ENCODE measurements around the gene CEBPB.
"Not testable (repeated sequence)": the region's sequence is repeated elsewhere in the genome, so short reads cannot be mapped to it uniquely, and the experiment has no call there.

CEBPB gene

GRCh38 chr20:50190251-50191064 lies at the start of gene CEBPB:
TSS of gene CEBPB (plus strand) at chr20:50190830. CDS start at chr20:50191034, 204 bp downstream.
- in situ Hi-C loops (cut with MboI; ENCODE audit: low sequenced_read_pairs): no loop called here

DNA sequence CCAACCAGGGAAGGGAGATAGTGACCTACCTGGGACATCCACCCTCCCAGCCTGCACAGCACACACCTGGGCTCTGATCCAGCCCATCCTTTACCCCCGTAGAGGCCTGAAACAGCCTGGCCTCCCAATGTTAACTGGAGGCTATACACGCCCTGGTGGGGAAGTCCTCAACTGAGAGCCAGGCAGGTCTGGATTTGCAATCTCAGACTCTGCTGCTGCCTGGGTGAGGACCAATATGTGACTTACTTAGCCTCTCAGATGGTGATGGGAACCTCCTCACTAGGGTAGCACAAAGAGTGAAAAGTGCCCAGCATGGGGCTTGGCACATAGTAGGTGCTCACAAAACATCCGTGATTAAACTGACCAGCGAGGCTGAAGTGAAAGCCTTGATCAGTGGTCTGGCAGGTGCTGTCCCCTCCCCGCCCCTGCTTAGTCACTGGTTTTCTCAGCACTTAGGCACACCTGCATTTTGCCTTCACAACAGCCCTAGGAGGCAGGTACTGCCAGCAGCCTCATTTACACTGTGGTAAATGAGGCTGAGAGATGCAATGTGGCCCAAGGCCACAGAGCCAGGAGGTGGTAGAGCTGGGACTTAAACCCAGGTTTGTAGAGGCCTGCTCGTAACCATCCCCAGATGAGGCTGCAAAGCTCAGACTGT lies 49.5 kb upstream of the CEBPB start:
- in situ Hi-C loops (cut with MboI; ENCODE audit: low sequenced_read_pairs): no loop called here

DNA sequence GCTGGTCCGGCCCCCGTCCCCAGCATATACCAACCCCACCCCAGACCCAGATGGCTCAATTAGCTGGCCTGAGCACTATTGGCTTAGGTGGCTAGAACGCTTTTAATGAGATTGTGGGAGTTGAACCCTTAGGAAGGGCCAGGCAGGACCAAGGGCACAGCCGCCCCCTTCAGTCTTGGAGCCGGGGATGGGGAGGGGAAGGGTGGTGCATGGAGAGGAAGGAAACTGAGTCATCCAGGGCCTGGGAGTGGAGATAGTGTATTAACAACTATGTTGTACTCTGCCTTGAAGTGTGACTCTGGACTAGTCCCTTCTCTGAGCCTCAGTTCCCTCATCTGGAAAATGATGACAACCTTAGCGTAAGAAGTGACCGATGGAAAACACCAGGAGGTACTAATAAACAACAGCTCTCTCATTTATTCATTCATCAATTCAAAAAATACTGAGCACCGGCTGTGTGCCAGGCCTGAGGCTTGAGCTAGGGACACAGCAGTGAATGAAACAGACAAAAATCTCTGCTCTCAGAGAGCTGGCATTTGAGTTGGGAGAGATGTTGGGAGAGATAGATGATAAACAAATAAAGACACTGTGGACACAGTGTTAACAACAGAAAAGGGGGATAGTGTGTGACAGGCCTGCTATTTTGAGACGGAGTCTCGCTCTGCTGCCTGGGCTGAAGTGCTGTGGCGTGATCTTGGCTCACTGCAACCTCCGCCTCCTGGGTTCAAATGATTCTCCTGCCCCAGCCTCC lies 48.6 kb upstream of the CEBPB start:
- in situ Hi-C loops (cut with MboI; ENCODE audit: low sequenced_read_pairs): no loop called here

DNA sequence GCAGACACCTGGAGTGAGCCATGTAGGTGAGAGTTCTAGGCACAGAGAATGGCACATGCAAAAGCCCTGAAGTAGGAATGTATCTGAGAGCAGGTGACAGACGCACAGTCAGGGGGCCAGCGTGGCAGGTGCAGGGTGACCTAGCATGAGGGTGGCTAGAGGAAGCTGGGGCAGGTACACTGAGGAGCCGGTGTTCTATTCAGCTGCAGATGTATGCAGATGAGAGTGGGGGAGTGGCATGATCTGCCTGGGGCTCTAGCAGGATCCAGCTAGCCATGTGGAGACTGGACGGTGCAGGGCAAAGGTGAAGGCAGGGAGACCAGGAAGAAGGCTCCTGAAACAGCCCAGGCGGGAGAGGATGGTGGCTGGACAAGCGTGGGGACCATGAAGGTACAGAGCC lies 47.8 kb upstream of the CEBPB start:
- in situ Hi-C loops (cut with MboI; ENCODE audit: low sequenced_read_pairs): no loop called here

DNA sequence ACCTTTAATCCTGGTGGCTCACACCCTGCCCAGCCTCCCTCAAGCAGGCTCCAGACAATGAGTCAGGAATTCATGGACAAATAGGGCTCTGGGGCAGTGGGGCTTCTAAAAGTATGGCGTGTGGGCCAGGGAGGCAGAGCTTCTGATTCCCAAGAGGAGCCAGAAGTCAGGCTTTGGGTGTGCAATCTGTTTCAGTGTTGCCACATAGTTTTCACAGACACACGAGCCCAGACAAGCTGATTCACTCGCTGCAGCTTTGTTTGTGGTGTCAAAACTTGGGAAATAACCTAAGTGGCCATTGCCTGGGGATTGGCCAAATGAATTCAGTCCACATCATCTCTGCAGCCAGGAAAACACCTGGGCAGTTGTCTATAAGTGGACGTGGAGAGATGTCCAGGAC lies 46.3 kb upstream of the CEBPB start:
- in situ Hi-C loops (cut with MboI; ENCODE audit: low sequenced_read_pairs): no loop called here

DNA sequence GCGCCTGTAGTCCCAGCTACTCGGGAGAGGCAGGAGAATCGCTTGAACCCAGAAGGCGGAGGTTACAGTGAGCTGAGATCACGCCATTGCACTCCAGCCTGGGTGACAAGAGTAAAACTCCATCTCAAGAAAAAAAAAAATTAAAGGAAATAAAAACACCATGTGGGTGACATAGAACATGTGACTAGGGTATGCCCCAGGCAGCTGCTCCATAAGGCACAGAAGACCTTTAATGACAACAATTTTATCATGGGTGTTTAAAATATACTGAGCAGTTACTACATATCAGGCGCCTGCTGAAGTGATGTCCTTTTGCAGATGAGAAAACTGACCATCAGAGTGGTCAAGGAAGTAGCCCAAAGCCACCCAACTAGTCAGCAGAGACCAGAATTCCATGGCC lies 45.1 kb upstream of the CEBPB start:
- in situ Hi-C loops (cut with MboI; ENCODE audit: low sequenced_read_pairs): no loop called here

GRCh38 chr20:50146214-50146613 lies 44.4 kb upstream of the CEBPB start:
- in situ Hi-C loops (cut with MboI; ENCODE audit: low sequenced_read_pairs): no loop called here

DNA sequence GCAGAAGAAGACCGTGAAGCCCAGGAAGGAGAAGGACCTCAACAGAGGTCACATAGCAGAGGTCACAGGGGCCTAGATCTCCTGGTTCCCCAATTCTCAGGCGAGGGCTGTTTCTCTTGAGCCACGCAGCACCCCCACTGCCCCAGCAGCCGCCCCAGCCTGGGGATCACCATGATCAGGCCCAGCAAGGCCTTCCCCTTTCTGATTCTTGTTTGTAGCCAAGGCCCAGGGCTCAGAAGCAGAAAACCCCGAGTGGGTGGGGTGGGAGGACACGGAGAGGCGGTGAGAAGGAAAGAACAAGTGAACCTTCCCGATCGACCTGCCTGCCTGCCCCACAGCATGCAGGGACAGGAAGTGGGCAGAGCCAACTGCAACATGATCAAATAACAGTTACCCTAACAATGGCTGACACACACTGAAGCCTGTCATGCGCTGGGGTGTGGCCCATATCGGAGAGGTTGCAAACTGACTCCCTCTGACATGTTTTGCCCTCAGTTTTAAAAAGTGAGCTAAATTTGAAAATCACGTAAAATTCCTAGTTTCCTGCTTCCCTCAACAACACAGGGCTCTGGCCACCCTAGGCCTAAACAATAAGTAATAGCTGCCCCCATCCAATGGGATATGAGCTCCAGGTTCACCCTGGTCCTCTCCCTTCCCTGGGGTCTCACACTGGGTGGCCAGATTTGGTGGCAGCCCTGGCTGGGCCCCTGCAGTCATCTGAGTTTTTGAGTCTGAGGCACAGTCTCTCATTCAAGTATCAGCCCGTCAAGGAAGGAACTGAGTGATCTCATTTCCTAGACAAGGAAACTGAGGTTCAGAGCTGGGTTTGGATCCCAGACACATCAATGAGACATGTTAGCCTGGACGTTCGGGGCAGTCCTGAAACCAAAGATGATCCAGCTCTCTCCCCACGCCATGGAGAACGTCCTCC lies 43.6 kb upstream of the CEBPB start:
- in situ Hi-C loops (cut with MboI; ENCODE audit: low sequenced_read_pairs): no loop called here

DNA sequence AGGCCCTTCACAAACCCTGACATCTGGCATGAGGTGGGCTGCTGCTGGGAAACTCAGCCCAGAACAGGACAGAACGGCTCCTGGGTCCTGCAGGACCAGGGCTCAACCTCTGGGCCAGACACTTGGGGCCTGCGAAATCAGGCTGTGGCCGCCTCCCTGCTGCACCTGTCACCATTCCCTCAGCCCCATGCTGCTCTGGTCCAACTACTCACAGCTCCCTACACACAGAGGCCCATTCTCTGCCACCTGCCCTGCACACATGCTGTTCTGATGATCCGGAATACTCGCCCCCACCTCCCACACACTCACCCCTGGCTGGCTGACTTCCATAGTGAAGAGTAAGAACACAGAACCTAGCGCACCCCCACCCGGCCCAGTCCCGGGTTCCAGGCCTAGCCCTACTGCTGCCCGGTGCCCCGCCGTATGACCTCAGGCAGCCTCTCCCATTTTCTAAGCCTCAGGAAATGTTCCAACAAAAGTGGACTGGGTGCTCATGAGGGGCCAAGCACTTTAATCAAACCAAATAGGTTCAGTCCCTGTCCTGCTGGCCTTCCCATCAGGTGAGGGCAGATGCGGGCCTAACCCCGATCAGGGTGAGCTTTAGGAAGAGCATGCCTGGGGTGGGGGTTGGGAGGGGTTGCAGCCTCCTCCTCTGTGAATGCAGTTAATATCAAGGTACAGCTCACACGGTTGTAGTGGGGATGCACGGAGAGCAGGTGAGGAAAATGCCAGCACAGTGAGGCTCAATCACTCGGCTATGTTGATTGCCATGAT lies 41.0 kb upstream of the CEBPB start:
- in situ Hi-C loops (cut with MboI; ENCODE audit: low sequenced_read_pairs): no loop called here

DNA sequence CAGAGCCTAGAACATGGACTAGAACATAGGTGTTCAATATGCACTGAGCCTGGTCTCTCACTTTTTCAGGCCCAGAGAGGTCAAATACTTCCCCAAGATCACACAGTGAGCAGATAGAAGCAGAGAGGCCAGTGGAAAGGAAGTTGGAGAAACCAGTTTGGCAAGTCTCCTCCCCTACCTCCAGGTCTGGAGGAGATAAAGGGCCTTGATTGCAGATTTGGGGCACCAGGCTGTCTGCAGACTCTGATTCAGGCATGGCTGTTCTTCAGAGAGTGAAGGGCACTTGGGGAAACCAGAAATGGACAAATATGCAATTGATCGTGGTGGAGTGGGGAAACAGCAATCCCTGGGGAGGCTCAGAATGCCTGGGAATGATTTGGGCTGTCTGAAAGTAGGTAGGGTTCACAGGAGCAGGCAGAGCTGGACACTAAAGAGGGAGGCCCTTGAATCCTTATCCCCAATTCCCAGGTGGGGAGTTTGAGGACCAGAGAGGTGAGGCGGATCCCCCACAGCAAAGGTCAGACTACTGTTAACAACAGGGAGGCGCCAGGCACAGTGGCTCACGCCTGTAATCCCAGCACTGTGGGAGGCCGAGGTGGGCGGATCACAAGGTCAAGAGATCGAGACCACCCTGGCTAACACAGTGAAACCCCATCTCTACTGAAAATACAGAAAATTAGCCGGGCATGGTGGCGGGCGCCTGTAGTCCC lies 39.4 kb upstream of the CEBPB start:
- in situ Hi-C loops (cut with MboI; ENCODE audit: low sequenced_read_pairs): no loop called here

DNA sequence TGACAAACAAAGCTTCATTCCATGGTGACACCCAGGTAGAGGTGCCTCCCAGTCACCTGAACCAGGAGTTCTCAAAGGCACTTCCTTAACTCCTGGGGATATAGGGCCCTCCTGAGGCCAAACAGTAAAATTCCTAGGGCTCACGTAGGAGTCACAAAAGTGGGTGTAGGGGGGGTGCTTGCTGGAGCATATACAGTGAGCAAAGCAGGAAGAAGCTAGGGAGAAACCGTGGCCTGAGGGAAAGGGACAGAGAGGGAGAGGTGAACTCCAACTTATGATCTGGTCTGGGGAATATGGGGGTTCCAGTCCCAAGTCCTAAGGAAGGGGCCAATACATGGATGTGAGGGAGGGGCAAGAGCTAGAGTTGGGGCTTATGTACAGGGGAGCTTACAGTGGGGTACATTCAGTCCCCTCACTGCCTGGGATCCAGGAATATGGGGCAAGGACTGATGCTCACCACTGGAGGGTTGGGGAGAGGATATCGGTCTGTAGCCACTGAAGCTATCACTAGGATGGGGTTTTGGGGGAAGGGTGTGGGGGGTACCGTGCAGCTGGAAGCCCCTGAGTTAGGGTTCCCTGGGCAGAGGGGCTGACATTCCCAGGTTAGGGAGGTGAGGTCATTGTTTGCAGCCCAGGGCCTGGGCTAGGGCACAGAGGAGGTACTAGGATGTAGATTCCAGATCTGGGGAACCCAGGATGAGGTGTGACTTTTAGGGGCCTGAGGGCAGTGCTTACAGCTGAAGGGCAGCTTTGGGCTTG lies 38.1 kb upstream of the CEBPB start:
- in situ Hi-C loops (cut with MboI; ENCODE audit: low sequenced_read_pairs): no loop called here

DNA sequence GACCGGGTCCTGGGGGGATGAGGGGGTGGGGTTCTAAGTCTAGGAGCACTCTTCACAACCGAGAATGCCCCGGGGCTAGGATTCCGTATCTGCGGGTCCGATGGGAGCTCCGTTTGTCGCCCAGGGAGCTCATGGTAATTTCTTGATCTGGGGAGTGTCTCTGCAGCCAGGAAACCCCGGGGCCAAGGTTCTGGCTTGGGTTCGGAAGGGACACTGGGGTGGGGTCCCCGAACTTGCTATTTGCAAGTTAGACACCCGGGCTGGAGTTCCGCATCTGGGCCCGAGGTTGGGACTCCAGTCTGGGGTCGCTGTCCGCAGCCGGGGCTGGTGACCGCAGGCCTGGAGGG lies 37.5 kb upstream of the CEBPB start:
- in situ Hi-C loops (cut with MboI; ENCODE audit: low sequenced_read_pairs): no loop called here

GRCh38 chr20:50153500-50154377 lies 36.9 kb upstream of the CEBPB start, which contains the start of gene PEDS1:
TSS of gene PEDS1 (minus strand) at chr20:50153723. CDS start at chr20:50153637, 86 bp downstream.
- in situ Hi-C loops (cut with MboI; ENCODE audit: low sequenced_read_pairs): no loop called here

DNA sequence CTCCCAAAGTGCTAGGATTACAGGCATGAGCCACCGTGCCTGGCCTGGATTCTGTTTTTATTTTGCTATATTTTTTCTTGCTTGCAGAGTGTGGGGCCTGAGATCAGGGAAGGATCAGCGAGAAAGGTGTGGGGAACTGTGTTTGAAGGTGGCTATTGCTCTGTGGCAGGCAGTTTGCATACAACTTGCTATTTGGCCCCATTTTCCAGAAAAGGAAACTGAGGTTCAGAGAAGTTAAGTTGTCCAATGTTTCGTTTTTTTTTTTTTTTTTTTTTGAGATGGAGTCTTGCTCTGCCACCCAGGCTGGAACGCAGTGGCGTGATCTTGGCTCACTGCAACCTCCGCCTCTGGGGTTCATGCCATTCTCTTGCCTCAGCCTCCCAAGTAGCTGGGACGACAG lies 29.1 kb upstream of the CEBPB start:
- in situ Hi-C loops (cut with MboI; ENCODE audit: low sequenced_read_pairs): not testable (repeated sequence)

DNA sequence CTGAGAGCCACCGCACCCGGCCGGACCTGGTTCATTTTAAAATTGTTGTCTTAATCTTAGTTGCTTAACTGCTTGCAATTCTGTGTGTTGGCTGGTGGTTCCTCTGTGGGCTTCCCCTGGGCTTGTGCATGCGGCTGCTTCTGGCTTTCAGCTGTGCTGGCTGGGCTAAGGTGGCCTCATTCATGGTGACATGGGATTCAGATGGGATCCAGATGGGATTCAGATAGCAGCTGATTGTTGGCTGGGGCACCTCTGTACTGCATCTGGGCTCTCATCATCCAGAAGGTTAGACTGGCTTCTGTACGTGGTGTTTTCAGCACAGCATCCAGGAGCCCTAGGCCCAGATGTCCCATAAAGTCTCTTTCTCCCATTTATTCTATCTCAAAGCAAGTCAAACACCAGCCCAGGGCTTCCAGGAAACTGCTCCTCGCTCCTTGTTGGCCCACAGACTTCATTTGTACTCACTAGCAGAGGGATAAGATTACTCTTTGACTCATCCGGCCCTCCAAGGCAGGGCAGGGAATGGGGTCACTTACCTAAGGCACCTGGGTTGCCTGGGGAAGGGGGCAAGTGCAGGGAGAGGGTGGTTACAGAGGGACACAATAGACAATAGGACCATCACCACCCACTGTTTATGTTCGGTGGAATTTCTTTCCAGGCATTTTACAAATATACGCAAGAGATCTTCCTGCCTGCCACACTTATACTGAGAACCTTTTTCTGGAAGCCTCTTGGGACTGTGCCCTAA lies 26.9 kb upstream of the CEBPB start:
- in situ Hi-C loops (cut with MboI; ENCODE audit: low sequenced_read_pairs): no loop called here

- in situ Hi-C loops (cut with MboI; ENCODE audit: low sequenced_read_pairs): loop anchor here (5.0 kb wide), 1 partner anchor 189 kb away; no protein-coding TSS in a partner anchor
These were observed 24.7 kb upstream of the CEBPB start for GRCh38 chr20:50165684-50166554.
